Peyer's patch (tissue), 4 donors: Measurements from ENCODE around the gene GARIN5B.

Experiments
- POLR2A ChIP-seq, 2 donors: fragments of 450-650 bp; IDR thresholded peaks; one replicate each; pipeline ENCODE4 v1.5.1; 2017; ENCODE audit warnings: antibody characterized with exemption in 2 of 2, mild to moderate bottlenecking in 2 of 2, moderate library complexity in 2 of 2
- TF ChIP-seq, protein P1 (sequence below), 6 experiments: fragments of 450-650 bp in 4 of 6; fragments of 200-600 bp in 2 of 6; sonication (generic) in 1 of 6; IDR thresholded peaks; one replicate each; pipeline ENCODE4 v1.5.1; 2017 to 2019; ENCODE audit warnings: antibody characterized with exemption in 6 of 6, mild to moderate bottlenecking in 3 of 6, moderate library complexity in 1 of 6

DNA sequence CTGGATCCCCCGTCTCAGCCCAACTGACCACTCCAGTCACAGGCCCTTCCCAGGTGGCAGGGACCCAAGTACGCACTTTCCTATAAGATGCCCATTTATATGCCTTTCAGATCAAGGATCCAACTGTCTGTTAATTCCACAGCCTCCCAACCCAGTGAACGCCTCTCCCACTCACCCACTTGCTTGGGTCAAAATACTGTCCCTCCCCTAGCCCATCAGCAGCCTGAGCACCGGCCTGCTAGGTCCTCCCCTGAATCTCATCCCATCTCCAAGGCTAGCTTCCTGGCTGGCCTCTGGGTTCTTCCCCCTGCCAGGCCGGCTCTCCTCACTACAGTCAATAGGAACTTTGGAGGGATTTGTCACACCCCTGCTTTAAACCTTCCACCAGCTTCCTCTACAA, 42.6 kb upstream of the GARIN5B start:
- TF ChIP-seq, protein P1, sequence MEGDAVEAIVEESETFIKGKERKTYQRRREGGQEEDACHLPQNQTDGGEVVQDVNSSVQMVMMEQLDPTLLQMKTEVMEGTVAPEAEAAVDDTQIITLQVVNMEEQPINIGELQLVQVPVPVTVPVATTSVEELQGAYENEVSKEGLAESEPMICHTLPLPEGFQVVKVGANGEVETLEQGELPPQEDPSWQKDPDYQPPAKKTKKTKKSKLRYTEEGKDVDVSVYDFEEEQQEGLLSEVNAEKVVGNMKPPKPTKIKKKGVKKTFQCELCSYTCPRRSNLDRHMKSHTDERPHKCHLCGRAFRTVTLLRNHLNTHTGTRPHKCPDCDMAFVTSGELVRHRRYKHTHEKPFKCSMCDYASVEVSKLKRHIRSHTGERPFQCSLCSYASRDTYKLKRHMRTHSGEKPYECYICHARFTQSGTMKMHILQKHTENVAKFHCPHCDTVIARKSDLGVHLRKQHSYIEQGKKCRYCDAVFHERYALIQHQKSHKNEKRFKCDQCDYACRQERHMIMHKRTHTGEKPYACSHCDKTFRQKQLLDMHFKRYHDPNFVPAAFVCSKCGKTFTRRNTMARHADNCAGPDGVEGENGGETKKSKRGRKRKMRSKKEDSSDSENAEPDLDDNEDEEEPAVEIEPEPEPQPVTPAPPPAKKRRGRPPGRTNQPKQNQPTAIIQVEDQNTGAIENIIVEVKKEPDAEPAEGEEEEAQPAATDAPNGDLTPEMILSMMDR (IDR thresholded peaks at IDR 0.05) = no peak
- TF ChIP-seq POLR2A (IDR thresholded peaks at IDR 0.05) = no peak
